Nucleus accumbens (tissue), 56 donors: ENCODE data around the gene NAXD.
"Not testable (repeated sequence)": the region's sequence is repeated elsewhere in the genome, so short reads cannot be mapped to it uniquely, and the experiment has no call there.

ENCODE experiments used
- DNase-seq, 56 donors: peaks; one replicate each; lab custom pipeline; 2025; lab: John Stamatoyannopoulos, UW

NAXD gene

DNA sequence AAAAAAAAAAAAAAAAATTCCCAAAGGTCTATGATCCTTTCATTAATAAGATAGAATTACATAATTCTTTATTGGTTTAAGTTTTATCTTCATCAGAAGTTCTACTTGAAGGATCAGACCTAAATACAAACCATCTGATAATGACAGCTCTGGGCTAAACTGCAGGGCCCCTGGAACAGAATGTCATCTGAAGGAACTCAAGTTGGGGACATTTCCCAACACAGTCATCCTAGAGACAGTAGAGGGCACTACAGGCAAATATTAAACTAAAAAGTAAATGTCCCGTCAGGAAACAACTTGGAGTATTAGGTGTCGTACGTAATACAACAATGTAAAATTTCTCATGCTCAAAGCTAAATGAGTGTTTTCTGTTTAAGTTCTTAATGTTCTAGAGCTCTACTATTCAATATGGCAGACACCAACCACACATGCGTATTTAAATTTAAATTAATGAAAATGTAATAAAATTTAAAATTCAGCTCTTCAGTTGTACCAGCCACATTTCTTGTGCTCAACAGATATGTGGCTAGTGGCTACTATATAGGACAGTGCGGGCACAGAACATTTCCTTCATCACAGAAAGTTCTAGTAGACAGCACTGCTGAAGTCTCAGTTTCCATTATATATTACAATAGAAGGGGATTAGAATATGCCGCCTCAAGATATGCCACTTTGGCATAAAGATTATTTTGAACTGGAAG lies 21.8 kb upstream of the NAXD start:
- peak in 2 of 56 donors; percentile 4 to 11 for DNase-seq

DNA sequence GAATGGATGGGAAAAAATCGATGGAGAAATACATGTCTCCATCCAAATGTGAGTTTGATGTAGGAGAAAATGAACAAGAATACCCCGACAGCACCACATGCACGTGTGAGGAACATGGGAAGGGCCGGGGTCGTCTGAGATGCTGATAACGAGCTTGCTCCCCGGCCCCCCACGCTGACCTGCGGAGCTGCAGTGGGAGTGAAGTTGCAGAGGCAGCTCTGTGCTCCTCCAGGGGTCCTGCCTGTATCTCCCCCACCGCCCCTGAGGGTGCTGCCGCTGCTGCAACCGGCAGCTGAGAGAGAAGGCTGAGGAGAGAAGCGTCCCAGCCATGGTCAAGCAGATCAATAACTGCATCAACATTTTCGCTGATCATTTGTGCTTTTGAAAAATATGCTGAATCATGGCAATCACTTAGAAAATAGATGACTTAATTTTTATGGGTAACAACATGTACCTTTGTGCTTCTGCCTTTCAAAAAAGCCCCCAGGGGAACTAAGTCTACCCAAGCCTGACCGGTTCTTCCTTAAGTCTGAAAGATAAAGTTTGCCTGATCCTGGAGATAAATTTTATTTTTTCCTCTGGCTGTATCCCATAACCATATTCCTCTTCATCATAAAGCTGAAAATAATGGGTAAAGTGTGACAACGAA lies 18.2 kb upstream of the NAXD start:
- DNase-seq = no peak

DNA sequence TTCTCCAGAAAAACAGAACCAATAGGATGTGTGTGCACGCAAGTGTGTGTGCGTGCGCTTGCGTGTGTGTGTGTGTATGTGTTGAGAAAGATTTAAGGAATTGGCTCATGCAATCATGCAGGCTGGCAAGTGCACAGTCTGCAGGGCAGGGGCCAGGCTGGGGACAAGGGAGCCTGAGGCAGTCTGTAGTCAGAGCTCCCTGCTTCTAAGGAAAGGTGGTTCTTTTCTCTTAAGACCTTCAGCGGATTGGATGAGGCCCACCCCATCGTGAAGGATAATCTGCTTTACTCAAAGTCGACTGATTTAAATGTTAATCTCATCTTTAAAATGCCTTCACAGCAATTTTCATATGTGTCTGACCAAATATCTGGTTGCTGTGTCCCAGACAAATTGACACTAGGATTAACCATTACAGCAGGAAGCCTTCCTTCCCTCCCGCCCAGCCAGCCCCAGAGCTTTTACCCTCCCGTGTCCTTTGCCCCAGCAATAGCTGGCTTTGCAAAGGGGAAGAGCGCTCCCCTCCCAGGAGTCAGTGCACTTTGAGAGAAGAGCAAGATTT lies 15.0 kb upstream of the NAXD start:
- no peak for DNase-seq

DNA sequence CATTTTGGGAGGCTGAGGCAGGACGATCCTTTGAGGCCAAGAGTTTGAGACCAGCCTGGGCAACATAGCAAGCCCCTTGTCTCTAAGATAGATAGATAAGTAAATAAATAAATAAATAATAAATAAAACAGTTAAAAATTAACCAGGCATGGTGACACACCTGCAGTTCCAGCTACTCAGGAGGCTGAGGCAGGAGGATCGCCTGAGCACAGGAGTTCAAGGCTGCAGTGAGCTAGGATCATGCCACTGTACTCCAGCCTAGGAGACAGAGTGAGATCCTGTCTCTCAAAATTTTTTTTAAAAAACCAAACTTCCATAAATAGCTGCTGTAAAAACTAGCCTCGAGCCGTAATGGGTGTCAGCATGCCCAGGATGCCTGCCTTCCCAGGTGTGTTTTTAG lies 14.4 kb upstream of the NAXD start:
- DNase-seq = no peak

DNA sequence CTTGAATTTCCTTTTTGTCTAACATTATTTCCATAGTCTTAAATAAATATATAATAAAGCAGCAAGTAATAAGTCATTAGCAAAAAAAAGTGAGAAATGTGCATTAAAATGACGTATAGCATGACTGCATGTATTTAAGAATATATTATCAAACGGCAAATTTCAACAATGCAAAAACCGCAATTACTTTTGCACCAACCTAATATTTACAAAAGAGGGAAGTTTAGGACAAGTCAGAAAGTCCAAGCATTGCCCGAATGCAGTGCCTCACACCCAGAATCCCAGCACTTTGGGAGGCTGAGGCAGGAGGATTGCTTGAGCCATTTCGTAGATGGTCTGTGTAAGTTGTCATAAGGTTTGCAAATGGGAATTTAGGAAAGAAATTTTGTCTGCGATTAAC lies 10.2 kb upstream of the NAXD start:
- no peak for DNase-seq

DNA sequence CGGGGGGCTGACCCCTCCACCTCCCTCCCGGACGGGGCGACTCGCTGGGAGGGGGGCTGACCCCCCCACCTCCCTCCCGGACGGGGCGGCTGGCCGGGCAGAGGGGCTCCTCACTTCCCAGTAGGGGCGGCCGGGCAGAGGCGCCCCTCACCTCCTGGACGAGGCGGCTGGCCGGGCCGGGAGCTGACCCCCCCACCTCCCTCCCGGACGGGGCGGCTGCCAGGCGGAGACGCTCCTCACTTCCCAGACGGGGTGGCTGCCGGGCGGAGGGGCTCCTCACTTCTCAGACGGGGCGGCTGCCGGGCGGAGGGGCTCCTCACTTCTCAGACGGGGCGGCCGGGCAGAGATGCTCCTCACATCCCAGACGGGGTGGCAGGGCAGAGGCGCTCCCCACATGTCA lies 9.1 kb upstream of the NAXD start:
- DNase-seq = not testable (repeated sequence)

DNA sequence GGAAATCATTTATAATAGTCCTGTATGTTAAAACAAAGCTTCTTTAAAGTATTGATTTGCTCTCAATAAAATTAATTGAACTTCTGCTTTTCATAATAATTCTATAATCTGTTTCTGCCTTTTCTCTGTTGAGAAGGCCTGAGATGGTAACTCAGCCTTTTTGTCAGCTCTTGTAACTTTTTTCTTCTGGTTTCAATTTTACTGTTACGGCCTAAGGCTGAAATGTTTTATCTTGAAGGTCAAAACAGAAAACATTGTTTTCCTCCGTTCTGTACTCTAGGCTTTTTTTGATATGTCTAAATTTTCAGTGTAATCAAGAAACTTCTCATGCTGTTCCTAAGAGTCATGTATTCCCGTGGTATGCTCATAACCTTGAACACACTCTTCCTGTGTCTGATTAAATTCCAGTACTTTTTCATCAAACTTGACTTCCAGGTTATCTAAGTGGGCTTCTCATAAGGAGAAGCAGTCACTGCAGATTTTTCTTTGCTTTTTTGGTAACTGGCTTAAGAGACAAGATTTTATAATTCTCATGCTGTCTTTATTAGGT lies 7.6 kb upstream of the NAXD start:
- no peak for DNase-seq

DNA sequence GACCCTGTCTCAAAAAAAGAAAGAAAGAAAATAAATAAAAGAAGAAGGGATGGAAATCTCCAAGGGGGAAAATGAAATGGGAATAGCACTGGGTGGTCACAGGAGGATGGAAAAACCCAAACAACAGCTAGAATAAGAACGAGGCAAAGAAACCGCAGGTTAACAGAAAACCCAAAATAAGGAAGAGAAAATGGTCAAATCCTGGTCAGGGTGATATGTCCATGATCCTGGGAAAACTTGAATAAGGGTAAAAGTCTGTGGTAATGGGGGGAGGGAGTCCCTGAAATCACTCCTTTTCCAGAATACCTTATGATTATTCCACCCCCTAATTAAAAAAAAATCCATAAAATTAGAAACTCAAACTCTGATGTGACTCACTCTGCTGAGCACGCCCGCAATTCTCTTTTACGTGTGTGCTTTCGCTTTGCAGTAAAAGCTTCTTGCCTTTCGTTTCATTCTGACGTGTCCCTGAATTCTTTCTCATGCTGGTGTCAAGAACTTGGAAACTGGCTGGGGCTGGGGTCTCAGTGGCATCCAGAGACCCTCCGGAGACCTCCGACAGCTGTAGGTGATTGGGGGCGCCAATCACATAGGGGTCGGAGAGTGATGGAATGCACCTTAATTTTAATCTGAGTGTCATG lies 4.3 kb upstream of the NAXD start:
- DNase-seq = peak in 11 of 56 donors; percentile 9 to 63 (median 34)

DNA sequence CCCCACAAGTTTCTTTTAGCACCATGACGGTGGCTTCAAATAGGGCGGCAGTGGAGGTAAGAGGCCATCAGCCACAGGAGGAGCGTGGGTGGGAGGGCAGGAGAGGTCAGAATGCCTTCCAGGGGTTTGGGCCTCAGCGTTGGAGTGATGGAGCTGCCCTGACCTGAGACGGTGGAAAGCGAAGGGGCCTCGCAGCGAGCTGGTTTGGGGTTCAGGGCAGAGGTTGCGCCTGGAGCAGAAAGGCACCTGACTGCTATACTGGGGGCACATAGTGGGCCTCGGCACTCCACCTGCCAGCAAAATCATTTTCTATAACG lies 382 bp upstream of the NAXD start:
- DNase-seq = peak in 1 of 56 donors; percentile 47

DNA sequence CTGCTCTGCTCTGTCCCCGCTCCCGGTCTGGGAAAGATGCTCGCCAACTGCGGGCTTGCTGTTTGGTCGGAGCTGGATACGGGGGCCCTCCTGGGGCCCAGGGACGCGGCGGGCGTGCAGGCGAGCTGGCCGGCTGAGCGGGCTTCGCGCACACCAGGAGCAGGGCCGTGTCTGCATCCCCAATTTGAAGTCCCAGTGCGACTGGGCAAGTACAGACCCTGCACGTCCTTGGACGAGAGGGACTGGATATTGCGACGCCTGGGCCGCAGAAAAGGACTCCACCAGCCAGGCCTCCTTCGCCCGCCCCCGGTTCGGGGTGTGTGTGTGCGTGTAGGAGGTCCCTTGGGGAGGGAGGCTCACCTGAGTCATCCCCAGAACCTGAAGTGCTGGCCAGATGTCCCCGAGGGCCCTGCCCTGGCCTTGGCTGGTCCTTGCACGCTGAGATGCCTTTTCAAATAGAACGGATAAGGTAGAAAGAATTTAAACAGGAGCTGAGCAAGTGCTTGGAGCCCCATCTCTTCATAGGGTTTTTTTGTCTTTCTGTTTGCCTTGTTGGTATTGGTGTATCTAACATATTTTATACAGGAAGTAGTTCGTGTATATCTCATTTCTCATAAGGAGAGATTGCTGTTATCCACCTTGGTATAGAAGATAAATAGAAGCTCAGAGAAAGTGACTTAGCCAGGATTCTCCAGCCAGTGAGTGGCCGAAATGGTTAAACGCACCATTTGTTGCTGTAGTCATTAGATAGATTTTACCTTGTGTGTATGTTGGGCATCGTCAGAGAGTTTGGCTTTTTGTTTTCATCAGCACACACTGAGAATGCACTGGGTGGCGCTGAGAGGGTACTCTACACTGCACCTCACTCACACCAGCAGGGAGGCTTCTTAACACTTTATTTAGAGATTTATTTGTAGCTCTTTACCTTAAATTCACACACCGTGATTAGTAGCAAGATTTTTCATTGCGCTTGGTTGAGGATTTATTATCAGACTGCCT lies 1.1 kb downstream of the NAXD start:
- DNase-seq = peak in 4 of 56 donors; percentile 3 to 50 (median 32)

DNA sequence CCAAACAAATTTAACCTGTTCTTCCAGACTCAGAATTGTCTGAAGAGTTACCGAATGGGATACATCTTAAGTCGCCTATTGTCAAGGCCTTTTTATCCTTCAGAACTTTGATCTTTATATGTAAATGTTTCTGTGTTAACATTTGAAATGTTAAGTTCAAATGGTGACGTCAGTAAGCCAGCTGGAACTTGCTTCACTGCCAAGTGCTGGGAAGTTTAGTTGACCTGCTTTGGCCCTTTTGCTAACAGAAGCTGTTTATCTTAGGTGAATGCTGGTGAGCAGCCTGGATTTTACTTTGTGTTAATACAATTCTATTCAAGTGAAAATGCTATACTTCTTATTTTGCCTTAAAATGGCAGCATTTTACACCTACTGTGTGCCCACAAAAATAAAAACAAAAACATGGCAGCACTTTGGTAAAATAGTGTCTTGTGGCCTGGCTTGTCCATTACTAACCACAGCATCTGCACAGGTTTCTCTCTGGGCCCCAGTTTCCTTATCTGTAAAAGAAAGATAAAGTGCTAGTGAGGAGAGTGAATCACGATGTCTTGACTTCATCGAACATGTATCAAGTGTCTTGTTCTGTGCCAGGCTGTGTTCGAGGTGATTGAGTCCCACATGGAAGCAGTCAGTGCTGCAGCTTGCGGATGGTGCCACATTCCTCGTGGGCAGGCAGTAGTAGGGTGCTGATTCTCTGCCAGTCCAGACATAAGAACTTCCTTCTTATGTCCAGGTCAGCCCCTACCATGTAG lies 2.2 kb downstream of the NAXD start:
- DNase-seq = no peak

DNA sequence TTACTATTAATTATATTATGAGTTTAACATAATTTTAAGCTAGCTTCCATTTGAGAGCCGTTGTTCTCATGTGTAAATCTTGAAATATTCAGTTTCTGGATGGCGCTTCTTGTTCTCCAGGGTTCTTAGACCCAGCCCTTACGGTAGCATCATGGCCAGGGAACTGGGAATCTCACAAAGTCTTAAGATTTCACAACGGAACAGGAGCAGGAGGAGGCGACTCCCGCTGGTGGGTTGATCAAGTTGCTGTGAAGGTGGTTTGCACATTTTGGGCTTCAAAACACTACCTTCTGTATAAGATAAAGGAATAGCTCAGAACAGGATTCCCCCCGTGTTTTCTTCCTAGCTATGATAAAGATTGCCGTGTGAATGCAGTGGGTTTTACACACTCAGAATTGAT lies 2.8 kb downstream of the NAXD start:
- no peak for DNase-seq

DNA sequence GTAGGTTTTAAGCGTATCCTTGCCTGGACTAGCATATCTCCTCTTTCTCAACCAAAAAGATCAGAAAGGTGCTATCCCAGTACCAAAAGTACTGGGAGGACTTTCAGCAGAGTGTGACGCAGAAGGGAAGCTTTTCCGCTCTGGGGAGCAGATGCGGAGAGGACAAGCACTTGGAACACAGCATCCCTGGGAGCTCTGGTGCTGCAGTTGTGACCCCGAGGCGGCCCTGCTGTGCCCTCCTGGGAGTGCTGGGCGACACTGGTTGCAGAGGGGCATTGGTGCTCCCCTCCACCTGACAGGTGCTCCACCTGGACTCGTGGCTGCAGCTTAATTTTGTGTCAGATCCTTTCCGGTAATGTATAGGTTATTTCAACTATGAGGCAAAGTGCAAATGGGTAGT lies 3.4 kb downstream of the NAXD start:
- no peak for DNase-seq

DNA sequence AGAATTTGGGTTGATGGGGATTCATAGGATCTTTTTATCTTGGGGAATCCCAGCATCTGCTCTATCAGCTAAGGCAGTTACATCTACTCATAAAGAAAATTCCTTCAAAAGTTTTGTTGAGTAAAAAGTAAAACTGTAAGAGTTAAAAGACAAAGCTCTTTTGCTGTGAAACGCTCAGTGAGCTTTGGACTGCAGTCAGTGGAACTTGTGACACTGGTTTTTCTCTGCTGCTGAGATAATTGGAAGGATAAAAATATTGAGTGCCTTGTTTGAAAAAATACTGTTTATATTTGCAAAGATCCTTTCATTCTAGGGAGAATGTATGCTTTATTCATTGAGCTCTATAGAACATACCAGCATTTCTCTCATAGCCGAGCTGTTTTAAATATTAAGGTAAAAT lies 5.3 kb downstream of the NAXD start:
- DNase-seq = no peak

DNA sequence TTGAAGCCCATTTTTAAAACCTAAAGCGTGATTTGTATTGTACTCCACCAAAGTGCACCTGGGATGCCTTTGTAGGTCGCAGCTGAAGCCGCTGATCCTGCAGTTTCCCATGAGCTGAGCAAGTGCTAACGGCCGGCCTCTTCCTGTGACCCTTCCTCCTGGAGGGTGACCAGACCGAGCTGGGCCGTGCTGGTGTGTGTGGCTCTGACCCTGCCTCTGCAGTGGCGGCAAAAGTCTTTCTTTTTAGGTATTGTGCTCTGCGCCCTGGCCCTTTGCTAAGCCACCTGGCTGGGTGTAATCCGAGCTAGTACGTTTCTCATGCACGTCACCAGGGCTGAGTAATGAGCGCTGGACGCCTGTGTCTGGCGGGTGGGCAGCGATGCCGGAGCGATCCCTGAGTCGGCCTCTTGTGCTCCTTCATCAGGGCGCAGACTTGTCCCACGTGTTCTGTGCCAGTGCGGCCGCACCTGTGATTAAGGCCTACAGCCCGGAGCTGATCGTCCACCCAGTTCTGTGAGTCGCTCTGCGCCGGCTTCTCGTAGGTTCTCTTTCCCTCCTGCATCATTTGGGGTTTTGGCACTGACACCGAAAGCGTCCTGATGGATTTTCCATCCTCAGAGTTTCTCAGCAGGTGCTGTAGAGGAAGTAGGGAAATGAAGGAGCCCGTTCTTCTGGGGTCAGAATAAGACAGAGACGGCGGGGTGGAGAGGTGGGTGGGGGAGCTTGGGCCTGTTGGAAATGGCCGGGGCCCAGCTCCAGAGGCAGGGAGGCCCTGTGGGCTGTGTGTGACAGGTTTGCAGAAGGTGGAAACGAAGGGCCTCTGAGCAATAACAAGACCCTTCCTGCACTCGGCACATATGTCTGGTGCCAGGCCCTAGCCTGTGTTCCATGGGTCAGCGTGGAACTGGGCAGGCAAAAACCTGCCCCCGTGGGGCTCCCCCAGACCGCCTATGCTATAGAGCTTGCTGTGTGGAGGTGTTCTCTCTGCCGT lies 9.7 kb downstream of the NAXD start:
- DNase-seq = no peak

DNA sequence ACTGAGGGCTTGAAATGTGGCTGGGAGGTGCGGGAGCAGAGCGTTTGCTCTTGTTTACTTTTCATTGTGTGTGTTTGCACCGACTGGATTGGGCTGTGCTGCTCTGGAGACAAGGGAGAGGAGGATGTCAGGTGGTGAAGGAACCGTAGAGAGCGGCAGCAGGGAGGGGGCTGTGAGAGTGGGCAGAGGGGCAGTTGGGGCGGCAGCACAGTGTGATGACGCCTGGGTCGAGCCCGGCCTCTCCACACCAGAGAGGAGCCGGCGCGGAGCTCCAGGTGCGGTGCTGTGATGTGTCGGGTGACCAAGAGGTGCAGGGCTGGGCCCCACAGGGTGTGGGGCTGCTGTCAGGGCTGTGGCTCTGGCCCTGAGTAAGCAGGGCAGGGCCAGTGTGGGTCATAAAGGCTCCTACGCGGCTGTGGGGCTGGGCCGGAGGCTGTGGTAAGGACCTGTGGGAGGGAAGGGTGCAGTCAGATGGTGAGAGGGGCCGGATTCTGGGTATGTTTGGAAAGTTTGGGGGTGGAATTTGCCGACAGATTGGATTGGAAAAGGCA lies 10.5 kb downstream of the NAXD start:
- DNase-seq = no peak

DNA sequence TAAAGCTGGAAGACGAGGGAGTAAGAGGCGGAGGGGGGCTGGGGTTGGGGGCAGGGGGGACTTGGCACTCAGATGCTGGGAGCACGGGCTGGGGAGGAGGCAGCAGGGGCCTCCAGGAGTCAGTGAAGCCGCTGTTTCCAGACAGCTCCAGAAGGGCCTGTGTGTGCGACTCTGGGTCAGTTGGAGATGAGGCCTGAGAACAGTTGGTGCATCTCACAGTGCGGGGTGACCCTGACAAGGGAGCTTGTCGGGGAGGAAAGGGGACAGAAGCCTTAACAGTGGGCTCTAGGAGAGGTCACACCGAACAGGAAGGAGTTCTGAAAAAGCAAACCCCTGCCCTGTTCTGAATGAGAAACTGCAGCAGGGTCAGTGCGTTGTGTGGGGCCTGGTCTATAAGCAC lies 11.2 kb downstream of the NAXD start:
- DNase-seq = no peak

DNA sequence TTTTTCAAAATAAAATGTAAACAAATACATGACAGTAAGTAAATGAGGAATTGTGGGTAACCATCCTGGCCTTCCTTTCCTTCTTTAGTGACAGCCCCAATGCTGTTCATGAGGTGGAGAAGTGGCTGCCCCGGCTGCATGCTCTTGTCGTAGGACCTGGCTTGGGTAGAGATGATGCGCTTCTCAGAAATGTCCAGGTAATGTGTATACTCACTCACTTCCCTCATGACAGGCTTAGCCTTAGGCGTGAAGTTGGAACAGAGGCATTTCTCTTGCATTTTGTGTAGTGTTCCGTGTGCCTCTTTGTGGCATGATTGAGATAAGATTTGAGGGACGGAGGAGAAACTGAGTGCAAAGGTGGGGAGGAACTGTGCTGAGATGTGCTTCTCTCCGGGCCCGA lies 12.0 kb downstream of the NAXD start:
- DNase-seq = no peak
